ENCODE data around the gene ELAVL2. TPM values are rescaled to one million over a fixed set of nuclear protein-coding genes. Genes with fewer than 3 reads are reported as not detected.

The ELAVL2 gene
- total RNA-seq, 1 experiment from 2014 or later, result 0.18 TPM

- no peaks in the 10 kb centered on the region for H3K36me3 ChIP-seq (ENCODE audit: control insufficient read depth, insufficient read depth, low read length)
- H3K4me3 ChIP-seq (ENCODE audit: low read depth, low read length), result no peak overlapping the region
- no peaks in the 10 kb centered on the region for H3K4me1 Mint-ChIP-seq (ENCODE audit: low read depth, unreplicated experiment)
- H3K27me3 ChIP-seq (replicated peaks; ENCODE audit: control insufficient read depth, insufficient read depth, low read length), result no peaks in the 10 kb centered on the region
- H3K9me3 Mint-ChIP-seq (ENCODE audit: unreplicated experiment), result no peaks in the 10 kb centered on the region
- CTCF ChIA-PET, result no interaction called here
- no peak for DNase-seq
- H3K27me3 Mint-ChIP-seq (ENCODE audit: insufficient read depth, unreplicated experiment), result no peaks in the 10 kb centered on the region
- no peak for TF ChIP-seq CTCF (IDR thresholded peaks at IDR 0.05; ENCODE audit: insufficient read depth in 1 of 2, low read depth in 1 of 2, low read length in 1 of 2, severe bottlenecking in 1 of 2, unreplicated experiment in 1 of 2)
- BruUV-seq (replicated peaks), result no TSS peak
- intact Hi-C loops (cut with micrococcal nuclease; ENCODE audit: unreplicated experiment), result no loop called here
- POLR2A ChIA-PET, result no interaction called here
- no peak overlapping the region for H3K27ac Mint-ChIP-seq (ENCODE audit: unreplicated experiment)
- no peaks in the 10 kb centered on the region for H3K36me3 Mint-ChIP-seq (ENCODE audit: insufficient read depth, unreplicated experiment)
- H3K4me1 ChIP-seq, result no peaks in the 10 kb centered on the region
- H3K4me3 Mint-ChIP-seq (ENCODE audit: unreplicated experiment), result no peak overlapping the region
- no peaks in the 10 kb centered on the region for H3K9me3 ChIP-seq
Measured at GRCh38 chr9:23784962-23785361, 41.1 kb downstream of the ELAVL2 start.

- Histone ChIP-seq H3K27me3 (replicated peaks; ENCODE audit: control insufficient read depth, insufficient read depth, low read length) (no peaks in the 10 kb centered on the region), H3K9me3 (no peaks in the 10 kb centered on the region), H3K4me3 (ENCODE audit: low read depth, low read length) (no peak overlapping the region), H3K4me1 (no peaks in the 10 kb centered on the region), H3K36me3 (ENCODE audit: control insufficient read depth, insufficient read depth, low read length) (no peaks in the 10 kb centered on the region)
- BruUV-seq (replicated peaks), result no TSS peak
- Mint-ChIP-seq H3K36me3 (ENCODE audit: insufficient read depth, unreplicated experiment) (no peaks in the 10 kb centered on the region), H3K27me3 (ENCODE audit: insufficient read depth, unreplicated experiment) (no peaks in the 10 kb centered on the region), H3K4me1 (ENCODE audit: low read depth, unreplicated experiment) (no peaks in the 10 kb centered on the region), H3K4me3 (ENCODE audit: unreplicated experiment) (no peak overlapping the region), H3K9me3 (ENCODE audit: unreplicated experiment) (no peaks in the 10 kb centered on the region), H3K27ac (ENCODE audit: unreplicated experiment) (no peak overlapping the region)
- ChIA-PET CTCF (no interaction called here), POLR2A (no interaction called here)
- intact Hi-C loops (cut with micrococcal nuclease; ENCODE audit: unreplicated experiment), result no loop called here
- TF ChIP-seq CTCF (IDR thresholded peaks at IDR 0.05; ENCODE audit: insufficient read depth in 1 of 2, low read depth in 1 of 2, low read length in 1 of 2, severe bottlenecking in 1 of 2, unreplicated experiment in 1 of 2), result no peak
- no peak for DNase-seq
Measured at GRCh38 chr9:23783509-23783908, 42.5 kb downstream of the ELAVL2 start.

- POLR2A ChIA-PET, result no interaction called here
- BruUV-seq (replicated peaks), result no TSS peak
Measured at GRCh38 chr9:23779220-23779619, 46.8 kb downstream of the ELAVL2 start.

More at GRCh38 chr9:23779220-23779619, 46.8 kb downstream of the ELAVL2 start:
- Mint-ChIP-seq H3K4me1 (ENCODE audit: low read depth, unreplicated experiment) (no peaks in the 10 kb centered on the region), H3K9me3 (ENCODE audit: unreplicated experiment) (no peaks in the 10 kb centered on the region), H3K27me3 (ENCODE audit: insufficient read depth, unreplicated experiment) (no peaks in the 10 kb centered on the region), H3K36me3 (ENCODE audit: insufficient read depth, unreplicated experiment) (no peaks in the 10 kb centered on the region), H3K4me3 (ENCODE audit: unreplicated experiment) (no peak overlapping the region), H3K27ac (ENCODE audit: unreplicated experiment) (no peak overlapping the region)
- H3K27me3 ChIP-seq (replicated peaks; ENCODE audit: control insufficient read depth, insufficient read depth, low read length), result no peaks in the 10 kb centered on the region
- CTCF ChIA-PET, result no interaction called here
- no peak overlapping the region for H3K4me3 ChIP-seq (ENCODE audit: low read depth, low read length)
- H3K36me3 ChIP-seq (ENCODE audit: control insufficient read depth, insufficient read depth, low read length), result no peaks in the 10 kb centered on the region
- intact Hi-C loops (cut with micrococcal nuclease; ENCODE audit: unreplicated experiment), result no loop called here
- no peak for DNase-seq
- TF ChIP-seq CTCF (IDR thresholded peaks at IDR 0.05; ENCODE audit: insufficient read depth in 1 of 2, low read depth in 1 of 2, low read length in 1 of 2, severe bottlenecking in 1 of 2, unreplicated experiment in 1 of 2), result no peak
- H3K4me1 ChIP-seq, result no peaks in the 10 kb centered on the region
- H3K9me3 ChIP-seq, result no peaks in the 10 kb centered on the region

All from Caco-2 (cell line).